Lung (tissue), 12 donors: ENCODE results near the gene ZNF462. TPM values are rescaled to one million over a fixed set of nuclear protein-coding genes. Genes with fewer than 3 reads are reported as not detected.

Experiments
- ATAC-seq: fragments of 200-7000 bp; cut with Tn5 transposase; one replicate; pipeline ENCODE4 v1.9.1; 2020; ENCODE audit warnings: moderate number of reproducible peaks; ENCODE audit not compliant: insufficient read depth, low FRiP score
- DNase-seq, 3 donors: peaks; one replicate each; pipeline ENCODE4 v3.0.0-alpha.2; 2013 to 2017
- H3K27ac ChIP-seq, 2 donors: one replicate each; pipeline ENCODE4 v1.5.1; 2013; ENCODE audit warnings: mild to moderate bottlenecking in 2 of 2, moderate library complexity in 2 of 2, control low read depth in 1 of 2, inconsistent platforms in 1 of 2, low read depth in 1 of 2, low read length in 1 of 2
- H3K27me3 ChIP-seq, 3 donors: one replicate each; pipeline ENCODE4 v1.5.1; 2013; ENCODE audit warnings: low read length in 2 of 3; ENCODE audit not compliant: control insufficient read depth in 3 of 3, insufficient read depth in 3 of 3
- H3K36me3 ChIP-seq, 4 donors: one replicate each; pipeline ENCODE4 v1.5.1; 2013; ENCODE audit warnings: low read length in 4 of 4, mild to moderate bottlenecking in 1 of 4, moderate library complexity in 1 of 4; ENCODE audit not compliant: control insufficient read depth in 4 of 4, insufficient read depth in 4 of 4
- H3K4me1 ChIP-seq, 5 donors: one replicate each; pipeline ENCODE4 v1.5.1; 2013; ENCODE audit warnings: low read length in 5 of 5, mild to moderate bottlenecking in 2 of 5, moderate library complexity in 1 of 5; ENCODE audit not compliant: control insufficient read depth in 5 of 5, insufficient read depth in 5 of 5
- H3K4me3 ChIP-seq: one replicate; pipeline ENCODE4 v1.5.1; 2013; ENCODE audit warnings: mild to moderate bottlenecking, control low read depth, moderate library complexity
- H3K9ac ChIP-seq, 2 donors: one replicate each; pipeline ENCODE4 v1.5.1; 2013; ENCODE audit warnings: low read length in 2 of 2, control low read depth in 1 of 2; ENCODE audit not compliant: insufficient read depth in 1 of 2
- H3K9me3 ChIP-seq, 4 donors: one replicate each; pipeline ENCODE4 v1.5.1; 2013; ENCODE audit warnings: low read length in 3 of 4, mild to moderate bottlenecking in 1 of 4, moderate library complexity in 1 of 4; ENCODE audit not compliant: control insufficient read depth in 4 of 4, insufficient read depth in 3 of 4
- WGBS, 2 donors: extraction: QIAGEN DNeasy Blood & Tissue Kit; methylation state at CpG; one replicate each; pipeline ENCODE4 v1.1.7; 2013; 5-methylcytosine and 5-hydroxymethylcytosine counted together
- polyA plus RNA-seq, 2 donors: library from polyadenylated mRNA; stranded (reverse); fragments of 200-250 nt; gene quantifications; one replicate each; pipeline ENCODE4 v1.2.1, GENCODE V29; 2013
- total RNA-seq, 2 donors: library from RNA; depleted of rRNA in 1 of 2; stranded (reverse); fragments of >200 nt in 1 of 2; gene quantifications; one replicate each; pipeline ENCODE4 v1.2.1, GENCODE V29; 2014 to 2021
- TF ChIP-seq, protein P1 (sequence below): IDR thresholded peaks from 2 replicates; pipeline ENCODE4 v1.5.1; 2012; ENCODE audit warnings: mild to moderate bottlenecking; ENCODE audit errors: control extremely low read depth, extremely low read depth
- donor health status: control.
- donor health status: control.
- donor health status: Bipolar disorder and iron deficiency.
- donor health status: healthy.
- donor health status: DM: yes; HTN: yes; CAD: no.

ZNF462 gene
- total and polyA plus RNA-seq, 4 donors, result 2.0 to 37.7 (median 19.5) TPM

DNA sequence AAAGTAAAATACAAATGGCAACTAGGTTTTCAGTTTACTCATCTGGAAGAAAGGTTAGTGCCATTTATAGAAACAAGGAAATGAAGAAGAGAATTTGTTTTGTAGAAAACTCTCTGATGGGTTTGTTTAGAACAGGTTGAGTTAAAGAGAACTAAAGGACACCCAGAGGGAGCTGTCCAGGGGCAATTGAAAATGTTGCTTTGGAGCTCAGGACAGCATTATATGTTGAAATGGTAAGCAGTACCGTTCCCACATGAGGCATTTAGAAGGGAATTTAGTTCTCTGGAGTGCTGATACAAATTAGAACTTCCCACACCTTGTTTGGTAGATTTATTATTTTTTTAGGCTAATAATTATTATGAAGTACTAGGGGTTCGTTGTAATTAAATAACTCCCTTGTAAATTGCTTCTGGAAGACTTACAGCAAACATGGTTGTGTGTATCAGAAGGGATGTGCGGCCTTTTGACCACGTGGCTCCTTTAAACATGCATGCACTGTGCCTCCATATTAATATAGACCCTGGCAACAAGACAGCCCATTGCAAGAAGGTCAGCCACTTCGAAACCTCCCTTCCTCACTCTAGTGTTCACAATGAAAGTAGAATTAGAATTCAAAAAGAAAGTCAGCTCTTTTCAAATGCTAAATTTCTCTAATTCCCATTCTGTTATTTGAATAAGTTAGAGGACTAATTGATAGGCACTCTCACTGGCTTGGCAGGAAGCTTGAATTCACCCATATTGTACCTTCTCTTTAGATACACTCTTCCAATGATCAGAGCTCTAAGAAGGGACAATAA, 71.7 kb downstream of the ZNF462 start:
- Histone ChIP-seq H3K36me3 (peaks cover 7 to 66% (median 29%) of the 10 kb centered on the region in 4 donors), H3K27me3 (no peaks in the 10 kb centered on the region), H3K4me1 (peaks cover 0 to 9% (median 5%) of the 10 kb centered on the region in 5 donors), H3K9me3 (no peaks in the 10 kb centered on the region), H3K9ac (no peak overlapping the region), H3K4me3 (no peak overlapping the region), H3K27ac (no peak overlapping the region)
- DNase-seq (no peak), ATAC-seq (no peak)
- WGBS, 2 donors, result 90 to 93% methylated on average over 5 of the region's 5 CpGs
- TF ChIP-seq, protein P1, sequence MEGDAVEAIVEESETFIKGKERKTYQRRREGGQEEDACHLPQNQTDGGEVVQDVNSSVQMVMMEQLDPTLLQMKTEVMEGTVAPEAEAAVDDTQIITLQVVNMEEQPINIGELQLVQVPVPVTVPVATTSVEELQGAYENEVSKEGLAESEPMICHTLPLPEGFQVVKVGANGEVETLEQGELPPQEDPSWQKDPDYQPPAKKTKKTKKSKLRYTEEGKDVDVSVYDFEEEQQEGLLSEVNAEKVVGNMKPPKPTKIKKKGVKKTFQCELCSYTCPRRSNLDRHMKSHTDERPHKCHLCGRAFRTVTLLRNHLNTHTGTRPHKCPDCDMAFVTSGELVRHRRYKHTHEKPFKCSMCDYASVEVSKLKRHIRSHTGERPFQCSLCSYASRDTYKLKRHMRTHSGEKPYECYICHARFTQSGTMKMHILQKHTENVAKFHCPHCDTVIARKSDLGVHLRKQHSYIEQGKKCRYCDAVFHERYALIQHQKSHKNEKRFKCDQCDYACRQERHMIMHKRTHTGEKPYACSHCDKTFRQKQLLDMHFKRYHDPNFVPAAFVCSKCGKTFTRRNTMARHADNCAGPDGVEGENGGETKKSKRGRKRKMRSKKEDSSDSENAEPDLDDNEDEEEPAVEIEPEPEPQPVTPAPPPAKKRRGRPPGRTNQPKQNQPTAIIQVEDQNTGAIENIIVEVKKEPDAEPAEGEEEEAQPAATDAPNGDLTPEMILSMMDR, result no peak

DNA sequence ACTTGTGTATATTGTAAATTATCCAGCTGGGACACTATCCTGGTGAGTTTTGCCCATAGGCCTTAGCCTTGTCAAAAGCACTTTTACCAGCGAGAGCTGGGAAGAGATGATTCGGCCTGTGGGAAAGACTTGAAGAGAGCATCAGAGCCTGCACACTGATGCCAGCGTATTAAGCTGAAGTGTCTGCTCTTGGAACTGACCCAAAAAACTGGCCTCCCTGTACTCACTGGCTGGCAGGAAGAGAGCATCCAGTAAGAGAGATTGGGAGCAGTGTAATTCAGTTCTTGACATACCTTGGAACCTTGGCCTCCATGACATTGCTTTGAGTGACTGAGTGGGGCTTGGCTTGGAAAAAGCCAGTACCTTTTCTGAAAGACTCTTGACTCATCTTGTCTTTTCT, 73.7 kb downstream of the ZNF462 start:
- DNase-seq, result no peak
- peaks cover 0 to 2% (median 0%) of the 10 kb centered on the region in 5 donors for H3K4me1 ChIP-seq
- 93 to 95% methylated on average over 3 of the region's 3 CpGs for WGBS, 2 donors
- H3K27ac ChIP-seq, result peak overlapping the region in 1 of 2 donors; percentile 18
- H3K4me3 ChIP-seq, result no peak overlapping the region
- TF ChIP-seq, protein P1, result no peak
- no peak for ATAC-seq
- no peaks in the 10 kb centered on the region for H3K9me3 ChIP-seq
- H3K36me3 ChIP-seq, result peaks cover 6 to 59% (median 33%) of the 10 kb centered on the region in 4 donors
- no peak overlapping the region for H3K9ac ChIP-seq
- no peaks in the 10 kb centered on the region for H3K27me3 ChIP-seq

DNA sequence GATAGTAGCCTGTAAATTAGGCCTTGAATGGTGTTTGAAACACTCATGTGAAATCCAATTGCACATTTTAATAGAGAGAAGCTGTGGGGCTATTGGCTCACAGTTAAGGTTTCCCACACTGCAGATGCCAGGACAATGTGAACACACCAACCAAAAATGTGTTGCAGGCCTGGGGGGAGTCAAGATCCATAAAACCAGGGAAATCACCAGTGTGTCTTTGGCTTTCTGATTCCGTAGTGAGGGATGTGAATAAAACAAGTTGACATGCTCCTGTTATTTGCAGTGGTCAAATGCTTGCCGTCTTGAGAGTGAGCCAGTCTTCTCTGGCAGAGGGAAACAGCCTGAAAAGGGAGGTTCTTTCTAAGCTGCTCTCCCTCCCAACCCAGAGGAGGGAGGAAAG, 79.0 kb downstream of the ZNF462 start:
- H3K27ac ChIP-seq, result no peak overlapping the region
- DNase-seq, result no peak
- peaks cover 0 to 7% (median 0%) of the 10 kb centered on the region in 5 donors for H3K4me1 ChIP-seq
- TF ChIP-seq, protein P1, result no peak
- WGBS, 2 donors, result 86 to 88% methylated on average over 2 of the region's 2 CpGs
- H3K36me3 ChIP-seq, result peaks cover 7 to 44% (median 23%) of the 10 kb centered on the region in 4 donors
- H3K27me3 ChIP-seq, result no peaks in the 10 kb centered on the region
- no peak overlapping the region for H3K4me3 ChIP-seq
- no peak for ATAC-seq
- H3K9me3 ChIP-seq, result no peaks in the 10 kb centered on the region
- no peak overlapping the region for H3K9ac ChIP-seq
